ENCODE measurements around the gene ARIH1. TPM values are rescaled to one million over a fixed set of nuclear protein-coding genes. Genes with fewer than 3 reads are reported as not detected.

ARIH1 gene
- total and polyA plus RNA-seq, 2 of the 8 experiments (the other 6 are each of a cell fraction or from before 2014, with no cell fraction given): 32.7 to 179 TPM

GRCh38 chr15:72585025-72585424 lies 110.9 kb downstream of the ARIH1 start (continued):
- TF ChIP-seq BRCA1 (IDR thresholded peaks at IDR 0.05; ENCODE audit: low read depth, low read length) (no peak), CHD1 (IDR thresholded peaks at IDR 0.05; ENCODE audit: low read depth, low read length) (no peak), RBBP5 (IDR thresholded peaks at IDR 0.05; ENCODE audit: borderline replicate concordance, low read depth, low read length) (no peak), SUZ12 (IDR thresholded peaks at IDR 0.05; ENCODE audit: low read length) (no peak)
